Testis (tissue), 3 donors: Measurements from ENCODE around the gene C1orf53. TPM values are rescaled to one million over a fixed set of nuclear protein-coding genes. Genes with fewer than 3 reads are reported as not detected.
A peak's percentile ranks its signal among the peaks of the same experiment; 100 is the strongest.
"Not testable (repeated sequence)": the region's sequence is repeated elsewhere in the genome, so short reads cannot be mapped to it uniquely, and the experiment has no call there.

Source experiments
- DNase-seq: peaks from one replicate; pipeline ENCODE4 v3.0.0-alpha.2; 2019
- H3K27ac ChIP-seq, 2 donors: fragments of 200-600 bp; sonication (generic); one replicate each; pipeline ENCODE4 v1.5.1; 2019
- H3K27me3 ChIP-seq: fragments of 200-600 bp; sonication (generic); one replicate; pipeline ENCODE4 v1.5.1; 2019
- H3K36me3 ChIP-seq: fragments of 200-600 bp; sonication (generic); one replicate; pipeline ENCODE4 v1.5.1; 2017; ENCODE audit warnings: low read depth; ENCODE audit errors: missing control alignments
- H3K4me1 ChIP-seq: fragments of 200-600 bp; sonication (generic); one replicate; pipeline ENCODE4 v1.5.1; 2019
- H3K4me3 ChIP-seq, 2 donors: fragments of 200-600 bp; sonication (generic); one replicate each; pipeline ENCODE4 v1.5.1; 2017 to 2019
- H3K9me3 ChIP-seq: fragments of 200-600 bp; sonication (generic); one replicate; pipeline ENCODE4 v1.5.1; 2017
- CTCF ChIP-seq, 3 experiments: fragments of 450-650 bp in 2 of 3; fragments of 200-600 bp in 1 of 3; sonication (generic) in 1 of 3; IDR thresholded peaks; one replicate each; pipeline ENCODE4 v1.5.1; 2016 to 2019; ENCODE audit warnings: antibody characterized with exemption in 3 of 3, mild to moderate bottlenecking in 2 of 3, moderate library complexity in 1 of 3
- POLR2A ChIP-seq: fragments of 450-650 bp; IDR thresholded peaks from one replicate; pipeline ENCODE4 v1.6.1; 2017; ENCODE audit warnings: antibody characterized with exemption, mild to moderate bottlenecking, moderate library complexity
- WGBS, 2 donors: methylation state at CpG; one replicate each; pipeline ENCODE4 v1.1.5; 2018; 5-methylcytosine and 5-hydroxymethylcytosine counted together
- intact Hi-C: fragments of 100-400 bp; cut with DNase I; formaldehyde crosslinking; loops from one replicate; pipeline ENCODE4 v1.15.1; 2023; ENCODE audit warnings: low total_unique reads
- polyA plus RNA-seq: library from polyadenylated mRNA; stranded (reverse); fragments of 350-450 nt; fragmentation: Illumina TruSeq; extraction: RNeasy Lipid Tissue Mini Kit (QIAGEN cat#74804); gene quantifications from one replicate; pipeline ENCODE4 v1.2.3, GENCODE V29; 2014; ENCODE audit warnings: low read depth, low replicate concordance; ENCODE audit not compliant: insufficient read depth
- total RNA-seq, 2 donors: library from RNA; depleted of rRNA; stranded (reverse); fragments of >200 nt; gene quantifications; one replicate each; pipeline ENCODE4 v1.2.3, GENCODE V29; 2016

C1orf53 gene
- total and polyA plus RNA-seq, 3 donors from 2014 or later = 7.8 to 10.5 (median 8.6) TPM

- intact Hi-C loops = no loop called here
Measured at GRCh38 chr1:197862671-197863070, 39.8 kb upstream of the C1orf53 start.

GRCh38 chr1:197865809-197866208, 36.6 kb upstream of the C1orf53 start:
- intact Hi-C loops = no loop called here
- no peaks in the 10 kb centered on the region for H3K36me3 ChIP-seq
- no peak overlapping the region for H3K4me3 ChIP-seq
- 83 to 87% methylated on average over 2 of the region's 2 CpGs for WGBS, 2 donors
- no peaks in the 10 kb centered on the region for H3K9me3 ChIP-seq
- H3K4me1 ChIP-seq = no peaks in the 10 kb centered on the region
- no peak for DNase-seq
- TF ChIP-seq POLR2A (no peak), CTCF (IDR thresholded peaks at IDR 0.05) (no peak)
- H3K27me3 ChIP-seq = no peaks in the 10 kb centered on the region
- no peak overlapping the region for H3K27ac ChIP-seq

More at GRCh38 chr1:197862671-197863070, 39.8 kb upstream of the C1orf53 start:
- DNase-seq = no peak
- Histone ChIP-seq H3K27ac (no peak overlapping the region), H3K4me3 (no peak overlapping the region), H3K9me3 (no peaks in the 10 kb centered on the region), H3K27me3 (no peaks in the 10 kb centered on the region), H3K4me1 (no peaks in the 10 kb centered on the region), H3K36me3 (no peaks in the 10 kb centered on the region)
- TF ChIP-seq POLR2A (no peak), CTCF (IDR thresholded peaks at IDR 0.05) (no peak)

- H3K27me3 ChIP-seq = no peaks in the 10 kb centered on the region
Measured at GRCh38 chr1:197868751-197869489, 33.5 kb upstream of the C1orf53 start.

GRCh38 chr1:197869490-197870077, 32.8 kb upstream of the C1orf53 start:
- no peak for TF ChIP-seq POLR2A
- TF ChIP-seq CTCF (IDR thresholded peaks at IDR 0.05) = no peak
- H3K9me3 ChIP-seq = no peaks in the 10 kb centered on the region
- H3K27ac ChIP-seq = no peak overlapping the region
- 65 to 69% methylated on average over 2 of the region's 2 CpGs for WGBS, 2 donors
- H3K4me3 ChIP-seq = no peak overlapping the region
- no peaks in the 10 kb centered on the region for H3K4me1 ChIP-seq
- DNase-seq = no peak
- no peaks in the 10 kb centered on the region for H3K36me3 ChIP-seq
- H3K27me3 ChIP-seq = no peaks in the 10 kb centered on the region
- intact Hi-C loops = no loop called here

More at GRCh38 chr1:197868751-197869489, 33.5 kb upstream of the C1orf53 start:
- Histone ChIP-seq H3K4me1 (no peaks in the 10 kb centered on the region), H3K27ac (no peak overlapping the region), H3K4me3 (no peak overlapping the region), H3K9me3 (no peaks in the 10 kb centered on the region), H3K36me3 (no peaks in the 10 kb centered on the region)
- DNase-seq = peak; percentile 41
- WGBS, 2 donors = 38 to 48% methylated on average over 7 of the region's 7 CpGs
- intact Hi-C loops = no loop called here
- TF ChIP-seq POLR2A (no peak), CTCF (IDR thresholded peaks at IDR 0.05) (peak in 2 of 3 experiments; percentile 6 to 25)

GRCh38 chr1:197876894-197877293, 25.5 kb upstream of the C1orf53 start:
- TF ChIP-seq POLR2A (no peak), CTCF (IDR thresholded peaks at IDR 0.05) (no peak)
- DNase-seq = no peak
- H3K4me1 ChIP-seq = no peaks in the 10 kb centered on the region
- no peak overlapping the region for H3K4me3 ChIP-seq
- intact Hi-C loops = no loop called here
- no peaks in the 10 kb centered on the region for H3K36me3 ChIP-seq
- H3K9me3 ChIP-seq = no peaks in the 10 kb centered on the region
- no peaks in the 10 kb centered on the region for H3K27me3 ChIP-seq
- H3K27ac ChIP-seq = no peak overlapping the region

- H3K4me1 ChIP-seq, H3K9me3 ChIP-seq, H3K27ac ChIP-seq, intact Hi-C loops, H3K27me3 ChIP-seq, H3K36me3 ChIP-seq, DNase-seq, H3K4me3 ChIP-seq: not testable (repeated sequence)
- WGBS, 2 donors = 86 to 91% methylated on average over 4 of the region's 4 CpGs
Measured at GRCh38 chr1:197880385-197880784, 22.0 kb upstream of the C1orf53 start.

GRCh38 chr1:197882241-197882640, 20.2 kb upstream of the C1orf53 start:
- H3K4me3 ChIP-seq, H3K4me1 ChIP-seq, H3K9me3 ChIP-seq, H3K27me3 ChIP-seq, H3K27ac ChIP-seq, intact Hi-C loops, DNase-seq, H3K36me3 ChIP-seq: not testable (repeated sequence)
- 92 to 97% methylated on average over 2 of the region's 2 CpGs for WGBS, 2 donors
